B cell (primary cell): Measurements from ENCODE around the gene PEX16. TPM values are rescaled to one million over a fixed set of nuclear protein-coding genes. Genes with fewer than 3 reads are reported as not detected.

ENCODE experiments used
- ATAC-seq: fragments of 200-7000 bp; cut with Tn5 transposase; one replicate; pipeline ENCODE4 v1.10.0; 2021; ENCODE audit warnings: low read depth, mild to moderate bottlenecking, moderate number of reproducible peaks, moderate library complexity
- CTCF ChIA-PET: fragments of 350-600 bp; sonication (Branson Sonifier 250); formaldehyde crosslinking; loops from one replicate; lab custom pipeline; 2021; ENCODE audit warnings: antibody characterized with exemption, inconsistent platforms; lab: Charles Lee
- POLR2A ChIA-PET: fragments of 350-600 bp; sonication (Branson Sonifier 250); formaldehyde crosslinking; loops from one replicate; lab custom pipeline; 2021; ENCODE audit warnings: antibody characterized with exemption; lab: Charles Lee
- DNase-seq: peaks from one replicate; pipeline ENCODE4 v3.0.0; 2013
- H2AFZ ChIP-seq: 2 replicates; pipeline ENCODE4 v1.6.1; 2012; ENCODE audit warnings: mild to moderate bottlenecking, low read depth, low read length; ENCODE audit not compliant: insufficient read depth, poor library complexity, severe bottlenecking
- H3K27ac ChIP-seq, 2 donors: 1 replicate in 1 of 2; 2 replicates in 1 of 2; pipeline ENCODE4 v1.5.1; 2012 to 2013; ENCODE audit warnings: low read length in 2 of 2, mild to moderate bottlenecking in 2 of 2, moderate library complexity in 1 of 2
- H3K27me3 ChIP-seq, 4 experiments: fragments of 200-600 bp in 1 of 4; sonication (generic) in 1 of 4; replicated peaks in 1 of 4; 1 replicate in 2 of 4; 2 replicates in 2 of 4; pipeline versions ENCODE4 v1.6.1 to v1.7.0; 2013 to 2016; ENCODE audit warnings: low read length in 3 of 4, mild to moderate bottlenecking in 2 of 4, mixed read lengths in 1 of 4, moderate library complexity in 1 of 4; ENCODE audit not compliant: insufficient read depth in 4 of 4, control insufficient read depth in 3 of 4; ENCODE audit errors: control extremely low read depth in 1 of 4
- H3K36me3 ChIP-seq, 2 experiments: replicated peaks in 1 of 2; 1 replicate in 1 of 2; 2 replicates in 1 of 2; pipeline versions ENCODE4 v1.6.1 to v1.7.1; 2013; ENCODE audit warnings: low read length in 1 of 2; ENCODE audit not compliant: insufficient read depth in 2 of 2, control insufficient read depth in 1 of 2; ENCODE audit errors: control extremely low read depth in 1 of 2, extremely low read depth in 1 of 2
- H3K4me1 ChIP-seq, 2 donors: fragments of 200-600 bp in 1 of 2; sonication (generic) in 1 of 2; 1 replicate in 1 of 2; 2 replicates in 1 of 2; pipeline versions ENCODE4 v1.5.1 to v1.6.1; 2013 to 2017; ENCODE audit warnings: low read length in 2 of 2; ENCODE audit not compliant: control insufficient read depth in 2 of 2, insufficient read depth in 2 of 2
- H3K4me2 ChIP-seq: replicated peaks from 2 replicates; pipeline ENCODE3; 2012; ENCODE audit warnings: mild to moderate bottlenecking, low read depth, low read length; ENCODE audit not compliant: poor library complexity, severe bottlenecking
- H3K4me3 ChIP-seq, 5 experiments: fragments of 200-600 bp in 1 of 5; sonication (generic) in 1 of 5; 1 replicate in 3 of 5; 2 replicates in 2 of 5; pipeline versions ENCODE4 v1.5.1 to v1.7.0; 2011 to 2016; ENCODE audit warnings: low read length in 4 of 5, mild to moderate bottlenecking in 4 of 5, low read depth in 2 of 5, control low read depth in 1 of 5, moderate library complexity in 1 of 5; ENCODE audit not compliant: insufficient read depth in 1 of 5; ENCODE audit errors: control extremely low read depth in 1 of 5, extremely low read depth in 1 of 5
- H3K79me2 ChIP-seq: fragments of 200-600 bp; sonication (generic); one replicate; pipeline ENCODE4 v1.6.0; 2016; ENCODE audit warnings: low read length; ENCODE audit not compliant: control insufficient read depth, insufficient read depth
- H3K9ac ChIP-seq: fragments of 200-600 bp; sonication (generic); 2 replicates; pipeline ENCODE4 v1.6.1; 2017; ENCODE audit warnings: mild to moderate bottlenecking, low read length, moderate library complexity
- H3K9me3 ChIP-seq, 3 donors: one replicate each; pipeline versions ENCODE4 v1.6.1 to v1.7.1; 2013; ENCODE audit warnings: low read length in 2 of 3; ENCODE audit not compliant: control insufficient read depth in 2 of 3, insufficient read depth in 1 of 3; ENCODE audit errors: control extremely low read depth in 1 of 3
- H4K20me1 ChIP-seq: 2 replicates; pipeline ENCODE4 v1.6.0; 2012; ENCODE audit warnings: mild to moderate bottlenecking, low read length; ENCODE audit not compliant: insufficient read depth, control insufficient read depth, poor library complexity, severe bottlenecking
- H3K27ac Mint-ChIP-seq: one replicate; pipeline ENCODE4 v1.8.0; 2021; ENCODE audit warnings: mixed read lengths
- H3K27me3 Mint-ChIP-seq: one replicate; pipeline ENCODE4 v1.8.0; 2021; ENCODE audit warnings: mixed read lengths
- H3K4me1 Mint-ChIP-seq: one replicate; pipeline ENCODE4 v1.8.0; 2021; ENCODE audit warnings: mixed read lengths
- H3K4me3 Mint-ChIP-seq: one replicate; pipeline ENCODE4 v1.8.0; 2021; ENCODE audit warnings: mixed read lengths
- H3K9me3 Mint-ChIP-seq: one replicate; pipeline ENCODE4 v1.8.0; 2022; ENCODE audit warnings: mixed read lengths; ENCODE audit not compliant: insufficient read depth
- EZH2 ChIP-seq: IDR thresholded peaks from 2 replicates; pipeline ENCODE4 v1.6.1; 2012; ENCODE audit warnings: borderline replicate concordance, low read depth, mild to moderate bottlenecking, moderate library complexity, low read length; ENCODE audit not compliant: insufficient read depth, poor library complexity, severe bottlenecking
- WGBS: methylation state at CpG from one replicate; pipeline ENCODE4 v1.1.5; 2013; ENCODE audit warnings: missing lambda C conversion rate; ENCODE audit not compliant: insufficient coverage; 5-methylcytosine and 5-hydroxymethylcytosine counted together
- intact Hi-C: fragments of 100-400 bp; cut with micrococcal nuclease; formaldehyde crosslinking; loops from one replicate; pipeline ENCODE4 v1.10.0; 2022
- polyA plus RNA-seq: library from polyadenylated mRNA; depleted of rRNA; stranded (reverse); fragments of >200 nt; gene quantifications from 2 replicates; pipeline ENCODE4 v1.2.3, GENCODE V29; 2012
- total RNA-seq, 2 donors: library from RNA; stranded (reverse); fragments of 120-200 nt in 1 of 2; gene quantifications; 1 replicate in 1 of 2; 2 replicates in 1 of 2; pipeline versions ENCODE4 v1.2.3 to v1.2.4, GENCODE V29; 2013 to 2022
- TF ChIP-seq, protein P1 (sequence below): fragments of 200-600 bp; IDR thresholded peaks from one replicate; pipeline ENCODE4 v1.8.0; 2022; ENCODE audit warnings: antibody characterized with exemption, mild to moderate bottlenecking

The PEX16 gene
- total and polyA plus RNA-seq, 2 donors (not counting 1 experiment from before 2014, with no cell fraction given): 89.4 to 107 TPM

DNA sequence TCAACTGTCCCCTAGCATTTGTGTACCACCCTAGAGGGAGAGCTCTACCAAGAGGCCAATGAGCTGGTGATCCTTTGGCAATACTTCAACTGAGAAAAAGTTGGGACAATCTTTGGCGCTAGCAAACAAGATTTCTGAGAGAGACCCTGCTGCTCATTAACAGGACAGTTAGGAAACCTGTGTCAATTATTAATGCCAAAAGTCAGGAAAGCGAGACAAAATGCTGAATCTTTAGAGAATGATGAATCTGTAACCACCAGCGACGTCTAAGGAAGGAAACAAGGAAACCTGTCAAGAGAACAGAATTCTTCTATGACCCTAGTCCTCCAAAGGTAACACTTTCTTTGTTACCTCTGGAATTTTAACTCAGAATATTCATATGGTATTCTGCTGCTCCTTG lies 24.7 kb upstream of the PEX16 start:
- Mint-ChIP-seq H3K4me1 (peaks cover 30% of the 10 kb centered on the region), H3K4me3 (no peak overlapping the region), H3K9me3 (no peaks in the 10 kb centered on the region), H3K27me3 (no peaks in the 10 kb centered on the region), H3K27ac (no peak overlapping the region)
- TF ChIP-seq, protein P1, sequence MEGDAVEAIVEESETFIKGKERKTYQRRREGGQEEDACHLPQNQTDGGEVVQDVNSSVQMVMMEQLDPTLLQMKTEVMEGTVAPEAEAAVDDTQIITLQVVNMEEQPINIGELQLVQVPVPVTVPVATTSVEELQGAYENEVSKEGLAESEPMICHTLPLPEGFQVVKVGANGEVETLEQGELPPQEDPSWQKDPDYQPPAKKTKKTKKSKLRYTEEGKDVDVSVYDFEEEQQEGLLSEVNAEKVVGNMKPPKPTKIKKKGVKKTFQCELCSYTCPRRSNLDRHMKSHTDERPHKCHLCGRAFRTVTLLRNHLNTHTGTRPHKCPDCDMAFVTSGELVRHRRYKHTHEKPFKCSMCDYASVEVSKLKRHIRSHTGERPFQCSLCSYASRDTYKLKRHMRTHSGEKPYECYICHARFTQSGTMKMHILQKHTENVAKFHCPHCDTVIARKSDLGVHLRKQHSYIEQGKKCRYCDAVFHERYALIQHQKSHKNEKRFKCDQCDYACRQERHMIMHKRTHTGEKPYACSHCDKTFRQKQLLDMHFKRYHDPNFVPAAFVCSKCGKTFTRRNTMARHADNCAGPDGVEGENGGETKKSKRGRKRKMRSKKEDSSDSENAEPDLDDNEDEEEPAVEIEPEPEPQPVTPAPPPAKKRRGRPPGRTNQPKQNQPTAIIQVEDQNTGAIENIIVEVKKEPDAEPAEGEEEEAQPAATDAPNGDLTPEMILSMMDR: no peak
- no peak for TF ChIP-seq EZH2
- H3K79me2 ChIP-seq: peaks cover 8% of the 10 kb centered on the region
- no peaks in the 10 kb centered on the region for H3K9me3 ChIP-seq
- DNase-seq (no peak), ATAC-seq (no peak)
- H3K4me3 ChIP-seq: no peak overlapping the region
- peaks cover 2 to 25% of the 10 kb centered on the region in 2 experiments for H3K36me3 ChIP-seq
- peaks cover 19 to 22% of the 10 kb centered on the region in 2 donors for H3K4me1 ChIP-seq
- ChIA-PET CTCF (interaction anchor here (1.4 to 5.8 kb wide), 5 partner anchors 10 to 70 kb away, joined by 3 to 36 read pairs (median 8); no protein-coding TSS in a partner anchor), POLR2A (no interaction called here)
- H3K27me3 ChIP-seq: no peaks in the 10 kb centered on the region
- no peaks in the 10 kb centered on the region for H4K20me1 ChIP-seq
- H3K27ac ChIP-seq: peak overlapping the region in 1 of 2 donors; percentile 12
- intact Hi-C loops: no loop called here
- H3K4me2 ChIP-seq: no peak overlapping the region
- no peak overlapping the region for H3K9ac ChIP-seq
- 100% methylated on average over 1 of the region's 4 CpGs for WGBS
- H2AFZ ChIP-seq: no peak overlapping the region

GRCh38 chr11:45941285-45941684 lies 23.6 kb upstream of the PEX16 start:
- H3K9ac ChIP-seq: no peak overlapping the region
- TF ChIP-seq, protein P1: no peak
- no peak for TF ChIP-seq EZH2
- CTCF ChIA-PET: interaction anchor here (1.4 to 5.8 kb wide), 4 partner anchors 11 to 69 kb away, joined by 3 to 36 read pairs (median 8); no protein-coding TSS in a partner anchor
- WGBS: 73% methylated on average over 2 of the region's 4 CpGs
- Mint-ChIP-seq H3K4me3 (no peak overlapping the region), H3K4me1 (peaks cover 39% of the 10 kb centered on the region), H3K27ac (peak overlapping the region; percentile 28), H3K27me3 (no peaks in the 10 kb centered on the region), H3K9me3 (no peaks in the 10 kb centered on the region)
- no peaks in the 10 kb centered on the region for H4K20me1 ChIP-seq
- DNase-seq (no peak), ATAC-seq (no peak)
- intact Hi-C loops: no loop called here
- no peaks in the 10 kb centered on the region for H3K27me3 ChIP-seq
- H3K4me3 ChIP-seq: no peak overlapping the region
- H3K4me1 ChIP-seq: peaks cover 30 to 33% of the 10 kb centered on the region in 2 donors
- POLR2A ChIA-PET: interaction anchor here (0.6 kb wide), 1 partner anchor 96 kb away, joined by 9 read pairs; no protein-coding TSS in a partner anchor
- H3K27ac ChIP-seq: peak overlapping the region in 1 of 2 donors; percentile 32
- no peaks in the 10 kb centered on the region for H3K9me3 ChIP-seq
- H3K4me2 ChIP-seq: no peak overlapping the region
- H2AFZ ChIP-seq: no peak overlapping the region
- H3K36me3 ChIP-seq: peaks cover 0 to 21% of the 10 kb centered on the region in 2 experiments
- peaks cover 19% of the 10 kb centered on the region for H3K79me2 ChIP-seq
